SU-DHL-6 (cell line): ENCODE data around the gene CPEB3.

Experiments used
- CTCF ChIP-seq: fragments of 200-600 bp; sonication (generic); IDR thresholded peaks from one replicate; pipeline ENCODE4 v1.5.1; 2017; ENCODE audit warnings: antibody characterized with exemption, mild to moderate bottlenecking, low read length, moderate library complexity; ENCODE audit not compliant: insufficient read depth, poor library complexity, severe bottlenecking
- EZH2phosphoT487 ChIP-seq: fragments of 200-600 bp; sonication (generic), shearing (Covaris generic); conservative IDR thresholded peaks from 2 replicates; pipeline ENCODE4 v1.6.1; 2018; ENCODE audit warnings: mild to moderate bottlenecking, antibody characterized with exemption, low read length, moderate library complexity, mixed read lengths

GRCh38 chr10:92081641-92082040 lies 209.2 kb downstream of the CPEB3 start:
- no peak for TF ChIP-seq CTCF
- TF ChIP-seq EZH2phosphoT487 = no peak
